Activated T-cell treated with anti-CD3 and anti-CD28 coated beads, Interleukin-2, amount 50 U/mL, for 72 hours (primary cell): Measurements from ENCODE around the gene CSNK1E. TPM values are rescaled to one million over a fixed set of nuclear protein-coding genes. Genes with fewer than 3 reads are reported as not detected.

Experiments used
- ATAC-seq, 2 donors: fragments of 150-1000 bp; cut with Tn5 transposase; replicated peaks in 1 of 2; 2 replicates each; pipeline ENCODE4 v1.10.0; 2021; ENCODE audit warnings: moderate library complexity in 2 of 2, mild to moderate bottlenecking in 1 of 2
- DNase-seq, 2 donors: peaks; one replicate each; pipeline ENCODE4 v3.0.0; 2021 to 2022; ENCODE audit warnings: mixed read lengths in 1 of 2
- H3K27ac Mint-ChIP-seq: one replicate; pipeline ENCODE4 v1.8.0; 2022; ENCODE audit warnings: mild to moderate bottlenecking, moderate library complexity, mixed read lengths
- H3K27me3 Mint-ChIP-seq: one replicate; pipeline ENCODE4 v1.8.0; 2022; ENCODE audit warnings: low read depth, mixed read lengths
- H3K36me3 Mint-ChIP-seq, 2 donors: one replicate each; pipeline ENCODE4 v1.8.0; 2022; ENCODE audit warnings: mixed read lengths in 2 of 2, mild to moderate bottlenecking in 1 of 2; ENCODE audit not compliant: insufficient read depth in 2 of 2
- H3K4me1 Mint-ChIP-seq: one replicate; pipeline ENCODE4 v1.8.0; 2022; ENCODE audit warnings: low read depth, mixed read lengths
- H3K4me3 Mint-ChIP-seq, 2 donors: one replicate each; pipeline ENCODE4 v1.8.0; 2022; ENCODE audit warnings: mild to moderate bottlenecking in 2 of 2, mixed read lengths in 2 of 2, moderate library complexity in 2 of 2
- H3K9me3 Mint-ChIP-seq, 2 donors: one replicate each; pipeline ENCODE4 v1.8.0; 2022; ENCODE audit warnings: mixed read lengths in 2 of 2
- total RNA-seq, 2 donors: library from RNA; stranded (reverse); gene quantifications; one replicate each; pipeline ENCODE4 v1.2.3, GENCODE V29; 2022

The CSNK1E gene
- total RNA-seq, 2 donors from 2014 or later: 106 to 107 TPM

GRCh38 chr22:38243007-38243765, 74.0 kb downstream of the CSNK1E start:
- H3K4me1 Mint-ChIP-seq: no peaks in the 10 kb centered on the region

GRCh38 chr22:38240734-38241252, 76.4 kb downstream of the CSNK1E start:
- H3K9me3 Mint-ChIP-seq: no peaks in the 10 kb centered on the region
- H3K36me3 Mint-ChIP-seq: no peaks in the 10 kb centered on the region
- H3K27ac Mint-ChIP-seq: peak overlapping the region; percentile 83
- no peak for DNase-seq
- H3K4me1 Mint-ChIP-seq: no peaks in the 10 kb centered on the region
- no peak overlapping the region for H3K4me3 Mint-ChIP-seq
- no peak for ATAC-seq
- no peaks in the 10 kb centered on the region for H3K27me3 Mint-ChIP-seq

More at GRCh38 chr22:38243007-38243765, 74.0 kb downstream of the CSNK1E start:
- H3K27me3 Mint-ChIP-seq: no peaks in the 10 kb centered on the region
- DNase-seq (no peak), ATAC-seq (no peak)
- no peak overlapping the region for H3K4me3 Mint-ChIP-seq
- no peak overlapping the region for H3K27ac Mint-ChIP-seq
- H3K9me3 Mint-ChIP-seq: no peaks in the 10 kb centered on the region
- H3K36me3 Mint-ChIP-seq: no peaks in the 10 kb centered on the region

Other genes starting within 250 kb of the CSNK1E start
- gene SLC16A8, start 233.2 kb downstream of the CSNK1E start, total RNA-seq: not detected
- gene BAIAP2L2, start 206.7 kb downstream of the CSNK1E start, total RNA-seq: 1 to 10 TPM; 1.3 to 1.4 TPM
- 100 to 1,000 TPM in 1 of 2 donors, 10 to 100 TPM in 1; 87.5 to 102 TPM for gene PLA2G6, start 135.6 kb downstream of the CSNK1E start, total RNA-seq
- 10 to 100 TPM; 15.6 to 20.3 TPM for gene MAFF, start 115.4 kb downstream of the CSNK1E start, total RNA-seq
- gene TMEM184B, start 44.4 kb downstream of the CSNK1E start, total RNA-seq: 10 to 100 TPM; 22.9 to 27.5 TPM
- gene KCNJ4, start 137.8 kb upstream of the CSNK1E start, total RNA-seq: not detected
- under 1 TPM; 0.31 to 0.37 TPM for gene KDELR3, start 150.7 kb upstream of the CSNK1E start, total RNA-seq
- gene DDX17, start 188.9 kb upstream of the CSNK1E start, total RNA-seq: 100 to 1,000 TPM; 374 to 431 TPM